ENCODE data around the gene PRKG1. TPM values are rescaled to one million over a fixed set of nuclear protein-coding genes. Genes with fewer than 3 reads are reported as not detected.

PRKG1 gene
- total RNA-seq, 1 experiment from 2014 or later = 16.5 TPM

- TF ChIP-seq HMGXB4 (CRISPR knock-in tag; IDR thresholded peaks at IDR 0.05) (no peak), ARID4B (CRISPR knock-in tag; IDR thresholded peaks at IDR 0.05; ENCODE audit: borderline replicate concordance) (no peak), NR1H2 (CRISPR knock-in tag; IDR thresholded peaks at IDR 0.05) (no peak), PREB (CRISPR knock-in tag; IDR thresholded peaks at IDR 0.05; ENCODE audit: borderline replicate concordance) (no peak), HMGA2 (CRISPR knock-in tag; IDR thresholded peaks at IDR 0.05) (no peak), ZBTB43 (CRISPR knock-in tag; IDR thresholded peaks at IDR 0.05) (no peak), E2F4 (CRISPR knock-in tag; IDR thresholded peaks at IDR 0.05; ENCODE audit: borderline replicate concordance, low read depth) (no peak), GTF2I (CRISPR knock-in tag; conservative IDR thresholded peaks at IDR 0.05) (no peak), ELF4 (CRISPR knock-in tag; IDR thresholded peaks at IDR 0.05; ENCODE audit: low read depth) (no peak), CREM (CRISPR knock-in tag; IDR thresholded peaks at IDR 0.05) (no peak)
These were observed 310.7 kb downstream of the PRKG1 start (continued) for GRCh38 chr10:51384971-51385370.

GRCh38 chr10:51386248-51386885 is 312.1 kb downstream of the PRKG1 start:
- ChIA-PET CTCF (interaction anchor here (0.7 kb wide), 1 partner anchor 125 kb away, joined by 4 read pairs; no protein-coding TSS in a partner anchor), POLR2A (no interaction called here)
- DNase-seq (ENCODE audit: low spot score) (no peak), ATAC-seq (no peak)
- H3K36me3 Mint-ChIP-seq = no peaks in the 10 kb centered on the region
- H3K27me3 Mint-ChIP-seq (ENCODE audit: low read depth) = no peaks in the 10 kb centered on the region
- H3K4me1 Mint-ChIP-seq = peaks cover 8% of the 10 kb centered on the region
- TF ChIP-seq ETV6 (CRISPR knock-in tag; IDR thresholded peaks at IDR 0.05) (no peak), CREM (CRISPR knock-in tag; IDR thresholded peaks at IDR 0.05) (no peak), E2F5 (CRISPR knock-in tag; IDR thresholded peaks at IDR 0.05) (no peak), ZNF512 (CRISPR knock-in tag; IDR thresholded peaks at IDR 0.05; ENCODE audit: borderline replicate concordance) (no peak), KAT7 (CRISPR knock-in tag; IDR thresholded peaks at IDR 0.05; ENCODE audit: borderline replicate concordance) (no peak), TEAD4 (CRISPR knock-in tag; IDR thresholded peaks at IDR 0.05) (no peak), MYBL2 (CRISPR knock-in tag; IDR thresholded peaks at IDR 0.05) (no peak), TP53 (CRISPR knock-in tag; IDR thresholded peaks at IDR 0.05) (no peak), NR3C1 (CRISPR knock-in tag; conservative IDR thresholded peaks at IDR 0.05; ENCODE audit: low read depth) (no peak)
- H3K27ac Mint-ChIP-seq = no peak overlapping the region
- H3K4me3 Mint-ChIP-seq = no peak overlapping the region
- H3K9me3 Mint-ChIP-seq = no peaks in the 10 kb centered on the region

All from WTC11 (cell line).